Subcutaneous adipose tissue (tissue), 4 donors: ENCODE data around the gene FAAH2. TPM values are rescaled to one million over a fixed set of nuclear protein-coding genes. Genes with fewer than 3 reads are reported as not detected.

Experiments
- CTCF ChIP-seq: fragments of 450-650 bp; IDR thresholded peaks from one replicate; pipeline ENCODE4 v1.5.1; 2016; ENCODE audit warnings: low read depth, mild to moderate bottlenecking, control low read depth, antibody characterized with exemption, moderate library complexity
- total RNA-seq, 4 donors: library from RNA; depleted of rRNA; stranded (reverse); fragments of >200 nt; gene quantifications; one replicate each; pipeline ENCODE4 v1.1.0, GENCODE V29; 2016

The FAAH2 gene
- total RNA-seq, 4 donors from 2014 or later = 0.38 to 4.1 (median 1.5) TPM; not detected in 1

GRCh38 chrX:57353472-57354132 is 67.1 kb downstream of the FAAH2 start:
- no peak for TF ChIP-seq CTCF

GRCh38 chrX:57364145-57364544 is 77.6 kb downstream of the FAAH2 start:
- TF ChIP-seq CTCF = no peak

- no peak for TF ChIP-seq CTCF
Measured at GRCh38 chrX:57366430-57366829, 79.9 kb downstream of the FAAH2 start.

- no peak for TF ChIP-seq CTCF
Measured at GRCh38 chrX:57367649-57368048, 81.1 kb downstream of the FAAH2 start.

- TF ChIP-seq CTCF = no peak
Measured at GRCh38 chrX:57368158-57368557, 81.7 kb downstream of the FAAH2 start.

GRCh38 chrX:57379296-57379695 is 92.8 kb downstream of the FAAH2 start:
- TF ChIP-seq CTCF = no peak

GRCh38 chrX:57380026-57380796 is 93.7 kb downstream of the FAAH2 start:
- no peak for TF ChIP-seq CTCF
